Activated T-cell treated with anti-CD3 and anti-CD28 coated beads for 24 hours (primary cell): Measurements from ENCODE around the gene ZNF74.

Experiments
- DNase-seq: peaks from one replicate; pipeline ENCODE4 v3.0.0-alpha.2; 2020; ENCODE audit warnings: low read depth

Gene ZNF74

GRCh38 chr22:20420157-20420842, 26.3 kb downstream of the ZNF74 start:
- DNase-seq = no peak

GRCh38 chr22:20421507-20421874, 27.5 kb downstream of the ZNF74 start:
- DNase-seq = no peak

GRCh38 chr22:20422271-20423007, 28.5 kb downstream of the ZNF74 start:
- no peak for DNase-seq

GRCh38 chr22:20423008-20423905, 29.3 kb downstream of the ZNF74 start:
- no peak for DNase-seq

- no peak for DNase-seq
Observed at GRCh38 chr22:20423906-20424551, 30.1 kb downstream of the ZNF74 start.

GRCh38 chr22:20424568-20424931, 30.6 kb downstream of the ZNF74 start:
- DNase-seq = no peak

GRCh38 chr22:20424932-20425565, 31.1 kb downstream of the ZNF74 start:
- no peak for DNase-seq

GRCh38 chr22:20425566-20426258, 31.8 kb downstream of the ZNF74 start:
- no peak for DNase-seq

- DNase-seq = no peak
Observed at GRCh38 chr22:20426259-20426615, 32.3 kb downstream of the ZNF74 start.

- DNase-seq = no peak
Observed at GRCh38 chr22:20427104-20427944, 33.4 kb downstream of the ZNF74 start.

GRCh38 chr22:20427945-20428417, 34.0 kb downstream of the ZNF74 start:
- DNase-seq = no peak

- DNase-seq = no peak
Observed at GRCh38 chr22:20428496-20429253, 34.7 kb downstream of the ZNF74 start.

- DNase-seq = peak; percentile 66
Observed at GRCh38 chr22:20429254-20430100, 35.5 kb downstream of the ZNF74 start.

GRCh38 chr22:20430101-20430719, 36.3 kb downstream of the ZNF74 start:
- no peak for DNase-seq

- peak; percentile 39 for DNase-seq
Observed at GRCh38 chr22:20430720-20431510, 37.0 kb downstream of the ZNF74 start.

GRCh38 chr22:20431511-20432192, 37.7 kb downstream of the ZNF74 start:
- no peak for DNase-seq
